ENCODE data around the gene TCF20.

GRCh38 chr22:42296381-42296853, 26.0 kb upstream of the TCF20 start:
- TF ChIP-seq CTCF (IDR thresholded peaks at IDR 0.05): 0 out of 2 replicates have a peak, but pooled peaks have one; percentile 5
- TF ChIP-seq ZFX (IDR thresholded peaks at IDR 0.05; ENCODE audit: borderline replicate concordance): no peak

All from 22Rv1 (cell line).